A673 (cell line): Measurements from ENCODE around the gene LRRC51.

ENCODE experiments used
- EZH2 ChIP-seq: fragments of 200-600 bp; sonication (generic); IDR thresholded peaks from 2 replicates; pipeline ENCODE4 v1.6.1; 2017; ENCODE audit warnings: borderline replicate concordance, low read depth, mild to moderate bottlenecking, mixed read lengths, antibody characterized with exemption, low read length; ENCODE audit not compliant: poor library complexity, severe bottlenecking
- TF ChIP-seq, protein P1 (sequence below): fragments of 300-800, 200-600 bp; sonication (generic); conservative IDR thresholded peaks from 2 replicates; pipeline ENCODE4 v1.5.1; 2017; ENCODE audit warnings: low read depth, mild to moderate bottlenecking, antibody characterized with exemption, low read length, moderate library complexity, mixed read lengths

DNA sequence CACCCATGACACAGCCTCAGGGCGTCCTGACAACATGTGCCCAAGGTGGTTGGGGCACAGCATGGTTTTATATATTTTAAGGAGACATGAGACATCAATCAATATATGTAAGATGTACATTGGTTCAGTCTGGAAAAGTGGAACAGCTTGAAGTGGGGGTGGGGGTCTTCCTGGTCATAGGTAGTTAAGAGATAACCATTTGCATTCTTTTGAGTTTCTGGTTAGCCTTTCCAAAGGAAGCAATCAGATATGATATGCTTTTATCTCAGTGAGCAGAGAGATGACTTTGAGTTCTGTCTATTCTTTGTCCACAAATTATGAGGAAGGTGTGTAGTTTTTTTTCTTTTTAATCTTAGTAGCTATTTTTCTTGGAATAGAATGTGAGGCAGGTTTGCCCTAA lies 42.0 kb downstream of the LRRC51 start:
- TF ChIP-seq EZH2: no peak
- TF ChIP-seq, protein P1, sequence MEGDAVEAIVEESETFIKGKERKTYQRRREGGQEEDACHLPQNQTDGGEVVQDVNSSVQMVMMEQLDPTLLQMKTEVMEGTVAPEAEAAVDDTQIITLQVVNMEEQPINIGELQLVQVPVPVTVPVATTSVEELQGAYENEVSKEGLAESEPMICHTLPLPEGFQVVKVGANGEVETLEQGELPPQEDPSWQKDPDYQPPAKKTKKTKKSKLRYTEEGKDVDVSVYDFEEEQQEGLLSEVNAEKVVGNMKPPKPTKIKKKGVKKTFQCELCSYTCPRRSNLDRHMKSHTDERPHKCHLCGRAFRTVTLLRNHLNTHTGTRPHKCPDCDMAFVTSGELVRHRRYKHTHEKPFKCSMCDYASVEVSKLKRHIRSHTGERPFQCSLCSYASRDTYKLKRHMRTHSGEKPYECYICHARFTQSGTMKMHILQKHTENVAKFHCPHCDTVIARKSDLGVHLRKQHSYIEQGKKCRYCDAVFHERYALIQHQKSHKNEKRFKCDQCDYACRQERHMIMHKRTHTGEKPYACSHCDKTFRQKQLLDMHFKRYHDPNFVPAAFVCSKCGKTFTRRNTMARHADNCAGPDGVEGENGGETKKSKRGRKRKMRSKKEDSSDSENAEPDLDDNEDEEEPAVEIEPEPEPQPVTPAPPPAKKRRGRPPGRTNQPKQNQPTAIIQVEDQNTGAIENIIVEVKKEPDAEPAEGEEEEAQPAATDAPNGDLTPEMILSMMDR: no peak
